Left renal pelvis (tissue), 4 donors: ENCODE measurements around the gene ME3. TPM values are rescaled to one million over a fixed set of nuclear protein-coding genes. Genes with fewer than 3 reads are reported as not detected.

Experiments used
- DNase-seq, 4 donors: peaks; one replicate each; pipeline ENCODE4 v3.0.0-alpha.2; 2013; ENCODE audit warnings: low read depth in 4 of 4, low spot score in 3 of 4
- polyA plus RNA-seq, 4 donors: library from polyadenylated mRNA; unstranded; fragments of 120-200 nt; gene quantifications; one replicate each; pipeline ENCODE4 v1.2.1, GENCODE V29; 2013; ENCODE audit not compliant: insufficient read length in 4 of 4

The ME3 gene
- polyA plus RNA-seq, 4 donors: 12.6 to 35.2 (median 29.3) TPM

GRCh38 chr11:86469491-86470388 is 202.7 kb downstream of the ME3 start:
- no peak for DNase-seq

- DNase-seq: no peak
Observed at GRCh38 chr11:86468169-86468568, 204.2 kb downstream of the ME3 start.

GRCh38 chr11:86464509-86465221 is 207.8 kb downstream of the ME3 start:
- no peak for DNase-seq

GRCh38 chr11:86463955-86464354 is 208.5 kb downstream of the ME3 start:
- no peak for DNase-seq

DNA sequence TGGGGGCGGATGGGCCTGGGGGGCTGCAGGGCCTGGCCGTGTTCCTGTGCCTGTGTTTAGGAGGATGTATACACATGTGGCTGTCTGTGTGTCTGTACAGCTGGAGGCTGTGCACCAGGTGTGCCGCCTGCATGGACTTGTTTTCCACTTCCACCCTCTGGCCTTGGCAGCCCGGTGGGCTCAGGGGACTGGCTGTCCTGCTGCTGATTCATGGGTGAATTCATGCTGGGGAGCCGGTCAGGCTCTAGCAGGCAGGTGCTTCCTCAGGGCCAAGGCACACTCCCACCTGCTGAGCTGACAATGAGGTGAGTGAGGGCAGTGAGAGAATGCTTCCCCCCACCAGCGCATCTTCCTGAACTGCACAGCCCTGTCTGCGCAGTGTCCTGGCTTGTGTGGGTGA is 209.3 kb downstream of the ME3 start:
- DNase-seq: no peak

- DNase-seq: no peak
Observed at GRCh38 chr11:86461892-86462291, 210.5 kb downstream of the ME3 start.

DNA sequence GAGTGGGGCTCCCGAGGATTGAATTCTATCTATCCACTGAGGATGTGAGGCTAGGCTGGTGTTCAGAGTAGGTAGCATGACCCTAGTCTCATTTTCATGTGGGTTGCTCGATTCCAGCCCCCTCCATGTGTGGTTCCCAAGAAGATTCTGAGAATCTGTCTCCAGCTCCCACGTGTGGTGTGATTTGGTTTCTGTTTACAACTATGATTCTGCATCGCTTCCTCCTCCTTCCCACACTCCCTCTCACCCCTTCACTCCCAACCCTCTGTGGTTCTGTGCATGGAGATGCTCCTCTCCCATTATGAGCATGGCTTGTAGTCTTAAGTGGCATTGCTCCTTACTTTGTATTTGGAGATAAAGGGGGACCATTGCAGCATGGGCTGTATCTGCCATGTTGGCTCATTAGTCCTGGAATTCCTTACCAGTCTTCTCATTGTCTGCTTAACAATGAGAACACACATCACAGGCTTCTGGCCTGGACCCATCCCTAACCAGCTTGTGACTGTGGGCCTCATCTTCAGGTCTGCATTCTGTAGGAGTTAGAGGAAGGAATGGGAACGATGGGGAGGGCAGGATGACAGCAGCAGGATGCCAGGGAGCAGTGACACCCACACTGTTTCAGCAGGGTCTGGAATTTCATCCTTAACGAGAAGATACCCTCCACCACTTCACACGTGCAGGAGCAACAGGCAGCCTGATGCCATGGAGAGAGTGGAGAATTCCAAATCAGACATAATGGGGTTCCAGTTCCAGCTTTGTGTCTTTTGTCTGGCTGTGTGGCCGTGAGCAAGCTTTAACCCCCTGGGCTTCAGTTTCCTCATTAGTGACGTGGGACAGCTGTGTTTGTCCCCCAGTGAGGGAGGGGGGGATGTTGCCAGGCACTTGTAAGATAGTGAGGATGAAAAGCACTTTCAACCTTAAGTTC is 211.7 kb downstream of the ME3 start:
- no peak for DNase-seq

DNA sequence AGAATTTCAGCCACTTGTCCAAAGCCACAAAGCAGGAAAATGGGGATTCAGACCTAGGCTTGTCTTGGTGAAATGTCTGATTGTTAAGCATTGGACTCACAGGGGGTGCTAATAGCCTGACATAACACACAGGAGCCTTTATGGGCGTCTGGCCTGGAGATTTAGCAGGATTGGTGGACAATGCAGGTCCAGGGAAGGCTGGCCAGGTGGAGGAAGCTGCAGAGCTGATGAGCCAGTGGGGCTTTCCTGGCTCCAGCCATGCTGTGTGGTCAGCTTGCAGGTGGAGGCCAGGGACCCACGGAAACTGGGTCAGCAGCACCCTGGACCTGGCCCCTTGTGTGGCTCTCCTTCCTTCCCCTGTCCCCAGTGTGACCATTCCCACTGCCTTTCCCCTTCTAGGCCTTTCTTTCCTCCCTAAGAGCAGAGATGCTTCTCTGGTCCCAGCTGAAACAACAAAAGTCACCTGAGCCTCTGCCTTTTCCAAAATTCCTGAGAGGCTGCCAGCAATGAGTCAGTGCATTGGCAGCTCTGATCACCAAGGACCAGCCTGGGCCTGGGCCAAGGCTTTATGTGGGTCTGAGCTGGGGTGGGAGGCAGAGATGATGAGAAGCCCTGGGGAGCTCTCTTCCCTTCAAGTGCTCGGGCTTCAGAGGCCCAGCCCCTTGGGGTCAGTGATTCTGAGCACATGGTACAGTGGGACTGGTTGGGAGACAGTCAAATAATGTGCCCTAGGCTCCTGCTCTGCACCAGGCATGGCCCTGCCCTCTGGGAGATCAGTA is 212.5 kb downstream of the ME3 start:
- no peak for DNase-seq

- DNase-seq: no peak
Observed at GRCh38 chr11:86459002-86459385, 213.4 kb downstream of the ME3 start.

- DNase-seq: no peak
Observed at GRCh38 chr11:86458294-86459001, 214.0 kb downstream of the ME3 start.

DNA sequence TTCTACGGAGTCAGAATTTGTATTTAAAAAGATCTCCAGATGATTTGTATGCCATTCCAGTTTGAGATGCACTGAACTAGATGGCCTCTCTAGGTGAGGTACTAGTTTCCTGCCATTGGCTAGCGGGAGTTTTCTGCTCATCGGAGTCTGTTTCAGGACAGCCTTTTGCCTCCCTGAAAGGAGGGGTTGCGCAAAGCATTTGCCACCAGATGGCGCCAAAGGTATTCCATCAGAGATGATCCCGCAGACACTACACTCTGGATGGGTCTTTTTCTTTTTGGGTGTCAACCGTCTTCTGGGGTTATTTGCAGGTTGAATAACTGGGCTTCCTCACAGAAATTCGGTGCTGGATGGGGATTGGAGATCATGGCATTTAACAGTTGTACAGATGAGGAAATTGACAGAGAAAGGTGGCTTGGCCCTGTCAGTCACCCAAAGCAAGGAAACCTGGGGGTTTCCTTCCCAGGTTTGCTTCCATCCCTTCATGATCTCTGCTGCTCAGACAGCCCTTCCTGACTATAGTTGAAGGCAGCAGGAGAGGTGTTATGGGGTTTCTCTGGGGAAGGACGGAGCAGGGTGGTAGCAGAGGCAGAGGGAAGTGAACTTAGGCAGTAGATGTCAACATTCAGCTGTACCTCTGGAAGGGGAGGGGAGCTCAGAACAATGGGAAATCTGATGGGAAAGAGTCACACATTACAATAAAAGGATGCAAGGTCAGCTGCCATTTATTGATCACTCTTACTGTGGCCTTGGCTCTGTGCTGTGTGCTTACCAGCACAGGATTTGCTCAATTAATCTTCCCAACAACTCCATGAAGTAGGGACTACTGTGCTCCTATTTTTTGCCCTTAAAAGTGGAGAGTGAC is 216.1 kb downstream of the ME3 start:
- DNase-seq: peak; percentile 60 to 80 (median 68)

DNA sequence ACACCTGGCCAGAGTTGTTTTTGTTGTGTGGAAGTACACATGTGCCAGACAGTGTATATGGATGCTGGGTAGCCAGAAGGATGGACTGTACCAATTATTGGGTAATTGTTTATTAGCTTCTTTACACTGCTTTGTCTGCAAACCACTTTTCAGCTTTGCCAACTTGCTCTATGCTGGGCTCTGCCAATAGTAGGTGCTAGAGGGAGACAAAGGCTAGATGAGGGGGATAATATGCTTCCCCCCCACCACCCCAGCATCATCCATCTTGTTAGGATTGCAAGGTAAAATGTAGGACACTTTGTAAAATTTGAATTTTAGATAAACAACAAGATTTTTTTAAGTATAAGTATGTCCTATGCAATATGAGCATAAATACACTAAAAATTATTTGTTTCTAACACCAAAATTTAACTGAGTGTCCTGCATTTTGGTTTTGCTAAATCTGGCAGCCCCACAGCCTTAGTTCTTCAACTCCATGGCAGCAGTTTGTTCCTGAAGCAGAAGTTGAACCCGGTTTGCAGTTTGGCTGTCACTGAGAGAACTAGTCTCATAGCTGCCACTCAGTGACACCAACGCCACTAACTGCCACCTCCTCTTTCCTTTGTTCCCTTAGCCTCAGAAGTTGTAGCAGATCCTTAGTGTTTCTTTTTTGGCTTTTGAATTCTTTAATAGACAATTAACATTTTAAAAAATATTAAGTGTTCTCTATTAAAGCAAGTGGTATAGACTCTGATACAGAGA is 219.0 kb downstream of the ME3 start:
- DNase-seq: no peak

DNA sequence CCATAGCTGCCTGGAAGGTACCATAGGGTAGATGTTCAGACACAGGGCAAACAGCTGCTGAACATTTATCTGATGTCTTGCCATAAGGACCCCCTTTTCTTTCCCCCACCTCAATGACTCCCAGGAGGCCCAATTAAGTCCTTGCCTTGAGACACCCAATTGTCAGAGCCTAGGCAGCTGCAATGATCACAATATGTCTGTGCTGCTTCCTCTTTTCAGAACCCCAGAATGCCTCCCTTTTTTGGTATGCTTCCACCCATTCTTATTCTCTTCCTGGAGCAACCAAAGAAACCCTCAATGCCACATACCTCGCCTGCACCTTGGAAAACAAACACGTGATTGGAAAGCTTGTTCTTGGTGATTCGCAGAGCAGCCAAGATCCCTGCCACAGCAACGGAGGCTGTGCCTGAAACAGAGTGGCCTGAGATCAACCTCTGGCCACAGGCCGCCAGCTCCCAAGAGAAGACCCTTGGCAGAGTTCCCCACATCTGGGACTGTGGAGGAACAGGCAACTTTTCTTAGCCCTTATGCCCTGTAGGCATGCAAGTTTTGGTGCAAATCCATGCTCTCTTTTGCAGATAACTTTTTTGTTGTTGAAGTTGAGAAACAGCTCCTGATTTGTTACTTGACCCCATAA is 222.3 kb downstream of the ME3 start:
- DNase-seq: no peak

DNA sequence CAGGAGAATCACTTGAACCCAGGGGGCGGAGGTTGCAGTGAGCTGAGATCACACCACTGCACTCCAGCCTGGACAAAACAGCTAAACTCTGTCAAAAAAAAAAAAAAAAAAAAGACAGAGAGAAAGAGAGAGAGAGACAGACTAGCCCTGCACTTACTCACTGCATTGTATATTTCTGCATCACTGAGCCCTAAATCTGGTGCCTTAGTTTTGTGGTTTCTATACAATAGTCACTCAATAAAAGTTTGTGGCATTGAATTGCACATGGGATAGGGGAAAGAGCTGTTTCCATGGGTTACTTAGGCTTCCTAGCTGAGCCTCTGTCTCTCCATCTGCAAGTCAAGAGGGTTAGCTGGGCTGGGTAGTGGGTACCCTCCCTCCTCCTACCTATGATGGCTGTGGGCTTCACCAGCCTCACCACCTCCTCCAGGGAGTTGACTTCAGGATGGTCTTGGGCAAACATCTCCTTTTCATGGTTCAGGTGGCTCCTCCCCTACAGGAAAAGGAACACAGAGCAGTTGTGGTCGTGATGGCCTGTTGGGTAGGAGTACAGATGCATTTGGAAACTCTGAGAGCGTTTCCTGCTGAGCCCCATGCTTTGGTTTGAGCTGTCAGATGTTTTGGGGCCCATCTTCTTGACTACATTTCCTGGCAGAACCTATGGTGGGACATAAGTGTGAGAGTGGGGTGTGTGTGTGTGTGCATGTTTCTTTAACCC is 224.5 kb downstream of the ME3 start:
- no peak for DNase-seq

DNA sequence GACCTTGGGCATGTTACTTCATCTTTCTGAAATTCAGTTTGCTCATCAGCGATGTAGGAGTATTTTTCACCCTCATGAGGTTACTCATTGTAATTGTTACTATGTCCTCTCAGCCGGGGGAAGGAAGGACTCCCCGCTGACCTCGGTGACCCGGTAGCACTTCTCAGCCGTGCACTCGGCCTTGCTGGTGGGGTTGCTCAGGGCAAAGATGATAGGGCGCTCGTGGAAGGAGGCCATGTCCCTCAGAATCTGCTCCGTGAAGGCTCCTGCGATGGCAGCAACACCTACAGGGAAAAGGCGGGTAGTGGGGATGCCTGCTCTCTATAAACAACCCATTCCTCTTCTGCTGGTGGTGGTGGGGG is 225.5 kb downstream of the ME3 start:
- DNase-seq: no peak

DNA sequence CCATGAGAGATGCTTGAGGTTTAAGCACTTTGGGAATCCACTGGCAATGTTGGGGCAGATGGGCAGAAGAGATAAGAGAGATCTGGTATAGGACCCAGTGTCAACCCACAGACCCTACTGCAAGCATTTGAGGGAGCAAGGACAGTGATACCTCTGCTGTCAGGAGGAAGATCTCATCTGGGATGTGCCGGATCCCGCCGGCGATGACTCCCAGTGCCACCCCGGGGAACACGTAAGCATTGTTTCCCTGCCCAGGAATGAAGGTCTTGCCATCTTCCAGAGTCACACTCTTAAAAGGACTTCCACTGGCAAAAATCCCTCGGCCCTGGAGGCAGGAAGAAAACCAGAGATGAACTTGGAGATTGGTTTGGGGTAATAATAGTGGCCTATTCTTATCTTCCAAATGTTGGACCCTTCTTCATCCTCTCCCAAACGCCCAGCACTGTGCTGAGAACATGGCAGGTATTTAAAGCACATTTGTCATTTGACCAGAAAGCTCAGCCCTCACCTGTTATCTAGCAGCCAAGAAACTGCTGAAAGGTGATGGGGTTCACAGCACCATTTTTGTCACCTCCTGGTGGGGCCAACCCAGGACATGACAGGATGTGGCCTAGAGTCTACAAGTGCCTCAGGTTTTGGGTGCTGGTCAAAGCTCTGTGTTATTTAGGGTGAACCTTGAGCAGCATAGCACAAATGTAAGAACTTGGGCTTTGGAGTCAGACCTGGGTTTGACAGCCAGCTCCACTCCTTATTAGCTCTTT is 226.1 kb downstream of the ME3 start:
- no peak for DNase-seq
